NCI-H1092 (cell line): Measurements from ENCODE around the gene NEAT1.

Experiments used
- DNase-seq: peaks from one replicate; lab custom pipeline; 2025; lab: John Stamatoyannopoulos, UW

The NEAT1 gene

GRCh38 chr11:65421794-65422632 is 585 bp upstream of the NEAT1 start:
- peak; percentile 88 for DNase-seq

- no peak for DNase-seq
These were observed 1.1 kb downstream of the NEAT1 start for GRCh38 chr11:65423516-65424204.

- no peak for DNase-seq
These were observed 1.9 kb downstream of the NEAT1 start for GRCh38 chr11:65424205-65425104.

- no peak for DNase-seq
These were observed 2.7 kb downstream of the NEAT1 start for GRCh38 chr11:65425105-65425970.

GRCh38 chr11:65425971-65426838 is 3.6 kb downstream of the NEAT1 start:
- DNase-seq, result no peak

GRCh38 chr11:65426839-65427690 is 4.5 kb downstream of the NEAT1 start:
- no peak for DNase-seq

GRCh38 chr11:65427691-65428577 is 5.3 kb downstream of the NEAT1 start:
- DNase-seq, result no peak

- no peak for DNase-seq
These were observed 6.0 kb downstream of the NEAT1 start for GRCh38 chr11:65428578-65429067.

- no peak for DNase-seq
These were observed 6.6 kb downstream of the NEAT1 start for GRCh38 chr11:65429068-65429681.

GRCh38 chr11:65429724-65430405 is 7.3 kb downstream of the NEAT1 start:
- no peak for DNase-seq

- no peak for DNase-seq
These were observed 8.0 kb downstream of the NEAT1 start for GRCh38 chr11:65430406-65431217.

GRCh38 chr11:65431451-65432099 is 9.0 kb downstream of the NEAT1 start:
- no peak for DNase-seq

GRCh38 chr11:65432100-65432650 is 9.6 kb downstream of the NEAT1 start:
- DNase-seq, result no peak

- DNase-seq, result no peak
These were observed 10.3 kb downstream of the NEAT1 start for GRCh38 chr11:65432686-65433582.
